Neuronal stem cell (in vitro differentiated cells): ENCODE data around the gene MAFB.
A peak's percentile ranks its signal among the peaks of the same experiment; 100 is the strongest.

ENCODE experiments used
- DNase-seq: peaks from one replicate; pipeline ENCODE4 v3.0.0-alpha.2; 2013; ENCODE audit warnings: low spot score
- H2AFZ ChIP-seq: one replicate; pipeline ENCODE4 v1.6.1; 2013; ENCODE audit warnings: mild to moderate bottlenecking, low read length, inconsistent platforms
- H2AK5ac ChIP-seq: 2 replicates; pipeline ENCODE4 v1.6.1; 2013; ENCODE audit warnings: low read depth, mild to moderate bottlenecking, inconsistent platforms, low read length, moderate library complexity, mixed read lengths
- H2BK120ac ChIP-seq: 2 replicates; pipeline ENCODE4 v1.6.1; 2013; ENCODE audit warnings: low read depth, mild to moderate bottlenecking, inconsistent platforms, low read length, moderate library complexity, mixed read lengths
- H2BK12ac ChIP-seq: one replicate; pipeline ENCODE4 v1.6.1; 2013; ENCODE audit warnings: low read length, inconsistent platforms
- H2BK15ac ChIP-seq: 2 replicates; pipeline ENCODE4 v1.6.1; 2013; ENCODE audit warnings: mild to moderate bottlenecking, low read length, inconsistent platforms, mixed read lengths
- H2BK5ac ChIP-seq: one replicate; pipeline ENCODE4 v1.6.1; 2013; ENCODE audit warnings: inconsistent platforms, mild to moderate bottlenecking, low read length, moderate library complexity
- H3K14ac ChIP-seq: one replicate; pipeline ENCODE4 v1.6.1; 2013; ENCODE audit warnings: low read length, inconsistent platforms
- H3K18ac ChIP-seq: 2 replicates; pipeline ENCODE4 v1.6.1; 2013; ENCODE audit warnings: low read length, inconsistent platforms
- H3K23ac ChIP-seq: 2 replicates; pipeline ENCODE4 v1.6.1; 2013; ENCODE audit warnings: low read depth, mild to moderate bottlenecking, mixed read lengths, low read length, inconsistent platforms; ENCODE audit not compliant: poor library complexity
- H3K27ac ChIP-seq: replicated peaks from 3 replicates; pipeline ENCODE4 v1.5.1; 2013; ENCODE audit warnings: low read length, inconsistent platforms
- H3K27me3 ChIP-seq, 3 experiments: 2 replicates each; pipeline ENCODE4 v1.6.1; 2013; ENCODE audit warnings: low read length in 3 of 3, mild to moderate bottlenecking in 2 of 3, inconsistent platforms in 1 of 3, low read depth in 1 of 3, mixed read lengths in 1 of 3, moderate library complexity in 1 of 3; ENCODE audit not compliant: control insufficient read depth in 3 of 3, insufficient read depth in 3 of 3
- H3K36me3 ChIP-seq, 2 donors: replicated peaks in 1 of 2; 2 replicates each; pipeline ENCODE4 v1.6.1; 2013; ENCODE audit warnings: low read length in 2 of 2; ENCODE audit not compliant: control insufficient read depth in 2 of 2, insufficient read depth in 2 of 2
- H3K4ac ChIP-seq: 2 replicates; pipeline ENCODE4 v1.6.1; 2013; ENCODE audit warnings: inconsistent platforms, mild to moderate bottlenecking, low read length, moderate library complexity
- H3K4me1 ChIP-seq, 2 donors: 1 replicate in 1 of 2; 2 replicates in 1 of 2; pipeline ENCODE4 v1.6.1; 2013; ENCODE audit warnings: low read length in 2 of 2, low read depth in 1 of 2; ENCODE audit not compliant: control insufficient read depth in 2 of 2, insufficient read depth in 1 of 2
- H3K4me2 ChIP-seq: one replicate; pipeline ENCODE4 v1.6.1; 2013; ENCODE audit warnings: mild to moderate bottlenecking, low read length, inconsistent platforms; ENCODE audit not compliant: insufficient read depth, poor library complexity, severe bottlenecking
- H3K4me3 ChIP-seq, 2 donors: 2 replicates each; pipeline ENCODE4 v1.5.1; 2013; ENCODE audit warnings: low read length in 2 of 2, mild to moderate bottlenecking in 2 of 2, inconsistent platforms in 1 of 2, moderate library complexity in 1 of 2
- H3K79me1 ChIP-seq: one replicate; pipeline ENCODE4 v1.6.1; 2013; ENCODE audit warnings: low read depth, mild to moderate bottlenecking, inconsistent platforms, low read length, moderate library complexity
- H3K9ac ChIP-seq: one replicate; pipeline ENCODE4 v1.6.1; 2013; ENCODE audit warnings: mild to moderate bottlenecking, low read depth, low read length, inconsistent platforms; ENCODE audit not compliant: poor library complexity
- H3K9me3 ChIP-seq, 2 donors: replicated peaks in 1 of 2; 2 replicates each; pipeline versions ENCODE3 to v1.6.1; 2013; ENCODE audit warnings: low read length in 2 of 2, mild to moderate bottlenecking in 2 of 2, inconsistent platforms in 1 of 2, low read depth in 1 of 2, mixed read lengths in 1 of 2, moderate library complexity in 1 of 2; ENCODE audit not compliant: control insufficient read depth in 2 of 2, insufficient read depth in 1 of 2
- H4K8ac ChIP-seq: one replicate; pipeline ENCODE4 v1.6.1; 2013; ENCODE audit warnings: low read depth, mild to moderate bottlenecking, inconsistent platforms, low read length, moderate library complexity
- H4K91ac ChIP-seq: one replicate; pipeline ENCODE4 v1.6.1; 2013; ENCODE audit warnings: low read length, low read depth, mild to moderate bottlenecking, inconsistent platforms; ENCODE audit not compliant: poor library complexity
- WGBS, 2 donors: extraction: QIAGEN DNeasy Blood & Tissue Kit; methylation state at CpG; one replicate each; pipeline ENCODE4 v1.1.7; 2013; ENCODE audit warnings: missing lambda C conversion rate in 2 of 2, mixed read lengths in 1 of 2; ENCODE audit not compliant: insufficient read length in 2 of 2, insufficient replicate concordance in 1 of 2; ENCODE audit errors: extremely low coverage in 2 of 2; 5-methylcytosine and 5-hydroxymethylcytosine counted together

The MAFB gene

DNA sequence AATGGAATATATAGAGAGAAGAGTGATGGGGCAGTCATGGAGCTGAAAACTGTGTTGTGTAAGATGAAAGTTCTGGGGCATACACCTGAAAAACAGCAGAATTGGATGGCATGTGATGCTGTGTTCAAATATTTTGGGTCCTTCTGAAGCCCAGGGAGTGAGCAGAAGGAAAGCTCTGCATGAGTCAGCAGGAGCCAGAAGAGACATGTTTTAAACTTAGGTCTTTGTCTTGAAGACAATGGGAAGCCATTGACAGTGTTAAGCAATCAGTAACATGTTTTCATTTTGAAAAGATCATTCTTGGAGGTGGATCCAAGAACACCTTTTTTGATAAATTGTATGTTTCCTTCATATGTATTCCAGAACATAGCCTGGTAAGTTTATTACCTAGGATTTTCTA is 38.9 kb upstream of the MAFB start:
- Histone ChIP-seq H2BK15ac (no peak overlapping the region), H3K4me3 (no peak overlapping the region), H2BK5ac (no peak overlapping the region), H3K4me2 (no peak overlapping the region), H3K9ac (no peak overlapping the region), H4K91ac (no peak overlapping the region), H2AK5ac (no peak overlapping the region), H3K9me3 (peaks cover 0 to 2% of the 10 kb centered on the region in 2 donors), H4K8ac (no peak overlapping the region), H3K18ac (no peak overlapping the region), H3K79me1 (no peaks in the 10 kb centered on the region), H3K27ac (no peak overlapping the region), H3K23ac (no peak overlapping the region), H3K4me1 (peaks cover 0 to 2% of the 10 kb centered on the region in 2 donors), H3K27me3 (no peaks in the 10 kb centered on the region), H3K4ac (no peak overlapping the region), H2BK12ac (no peak overlapping the region), H3K14ac (no peak overlapping the region), H2AFZ (no peak overlapping the region), H2BK120ac (no peak overlapping the region), H3K36me3 (no peaks in the 10 kb centered on the region)
- DNase-seq = no peak

DNA sequence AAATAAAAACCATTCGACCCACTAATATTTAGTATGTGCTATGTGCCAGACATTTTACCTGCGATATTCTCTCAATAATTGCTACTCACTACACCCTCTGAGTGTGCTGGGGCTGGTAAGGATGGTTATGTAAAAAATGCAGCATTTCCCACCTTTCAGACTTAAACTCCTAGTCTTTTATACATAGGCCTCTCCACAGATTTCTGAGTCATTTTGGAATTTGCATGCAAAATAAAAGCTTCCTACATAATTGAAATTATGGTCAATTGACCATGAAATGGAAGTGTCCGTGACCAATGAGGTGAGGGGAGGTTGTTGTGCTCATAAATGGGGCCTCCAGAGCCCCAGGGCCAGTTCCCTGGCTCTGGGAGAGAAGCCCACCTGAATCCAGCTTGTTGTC is 37.7 kb upstream of the MAFB start:
- no peaks in the 10 kb centered on the region for H3K27me3 ChIP-seq
- H3K4me1 ChIP-seq = peaks cover 0 to 2% of the 10 kb centered on the region in 2 donors
- no peak overlapping the region for H3K27ac ChIP-seq
- no peak overlapping the region for H2AK5ac ChIP-seq
- H3K79me1 ChIP-seq = no peaks in the 10 kb centered on the region
- no peak overlapping the region for H2AFZ ChIP-seq
- no peak for DNase-seq
- H2BK12ac ChIP-seq = no peak overlapping the region
- H4K91ac ChIP-seq = no peak overlapping the region
- H3K4me2 ChIP-seq = no peak overlapping the region
- no CpG with 5 or more reads among the region's 3 CpGs for WGBS, 2 donors
- no peak overlapping the region for H3K23ac ChIP-seq
- H2BK15ac ChIP-seq = no peak overlapping the region
- peaks cover 0 to 2% of the 10 kb centered on the region in 2 donors for H3K9me3 ChIP-seq
- no peak overlapping the region for H4K8ac ChIP-seq
- no peak overlapping the region for H2BK120ac ChIP-seq
- no peak overlapping the region for H3K4ac ChIP-seq
- H3K36me3 ChIP-seq = no peaks in the 10 kb centered on the region
- H3K9ac ChIP-seq = no peak overlapping the region
- no peak overlapping the region for H3K14ac ChIP-seq
- H3K18ac ChIP-seq = no peak overlapping the region
- no peak overlapping the region for H2BK5ac ChIP-seq
- H3K4me3 ChIP-seq = no peak overlapping the region

DNA sequence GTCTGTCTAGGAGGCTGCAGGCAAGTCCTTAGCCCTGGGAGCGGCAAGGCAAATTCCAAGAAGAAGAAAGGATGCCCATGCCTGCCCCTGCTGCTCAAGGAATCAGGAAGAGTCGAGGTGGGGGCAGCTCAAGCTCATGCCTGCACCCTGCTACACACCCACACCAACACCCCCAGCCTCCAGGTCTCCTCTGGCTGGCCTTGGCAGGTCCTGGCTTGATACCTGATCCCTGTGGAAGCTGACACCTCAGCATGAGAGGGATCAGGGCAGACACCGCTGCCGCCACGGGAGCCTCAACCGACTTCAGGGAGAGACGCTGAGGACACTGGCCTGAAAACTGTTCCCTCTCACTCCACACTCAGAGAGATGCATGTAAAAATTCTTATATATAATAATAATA is 35.5 kb upstream of the MAFB start:
- Histone ChIP-seq H3K27me3 (no peaks in the 10 kb centered on the region), H2BK12ac (no peak overlapping the region), H3K9ac (no peak overlapping the region), H3K36me3 (no peaks in the 10 kb centered on the region), H2BK15ac (no peak overlapping the region), H2AFZ (no peak overlapping the region), H4K91ac (no peak overlapping the region), H2BK120ac (no peak overlapping the region), H2BK5ac (no peak overlapping the region), H3K23ac (no peak overlapping the region), H3K27ac (no peak overlapping the region), H3K4me1 (peaks cover 0 to 2% of the 10 kb centered on the region in 2 donors), H3K79me1 (no peaks in the 10 kb centered on the region), H3K4ac (no peak overlapping the region), H3K14ac (no peak overlapping the region), H2AK5ac (no peak overlapping the region), H3K4me2 (no peak overlapping the region), H3K9me3 (peaks cover 0 to 2% of the 10 kb centered on the region in 2 donors), H3K4me3 (no peak overlapping the region), H4K8ac (no peak overlapping the region), H3K18ac (peak overlapping the region; percentile 5)
- no peak for DNase-seq
- no CpG with 5 or more reads among the region's 7 CpGs for WGBS, 2 donors

- WGBS, 2 donors = no CpG with 5 or more reads among the region's 1 CpG
- H4K8ac ChIP-seq = no peak overlapping the region
- H3K36me3 ChIP-seq = no peaks in the 10 kb centered on the region
- no peak overlapping the region for H2AFZ ChIP-seq
- H3K4me1 ChIP-seq = no peaks in the 10 kb centered on the region
- H2BK15ac ChIP-seq = no peak overlapping the region
- DNase-seq = no peak
- no peak overlapping the region for H2BK5ac ChIP-seq
- no peak overlapping the region for H2BK120ac ChIP-seq
- H3K9me3 ChIP-seq = peaks cover 0 to 2% of the 10 kb centered on the region in 2 donors
- H3K9ac ChIP-seq = no peak overlapping the region
- H3K23ac ChIP-seq = no peak overlapping the region
- H3K14ac ChIP-seq = no peak overlapping the region
- H3K18ac ChIP-seq = no peak overlapping the region
- no peak overlapping the region for H3K4me3 ChIP-seq
- no peaks in the 10 kb centered on the region for H3K79me1 ChIP-seq
- H2BK12ac ChIP-seq = no peak overlapping the region
- no peak overlapping the region for H3K4ac ChIP-seq
- H3K4me2 ChIP-seq = no peak overlapping the region
- no peak overlapping the region for H4K91ac ChIP-seq
- no peak overlapping the region for H2AK5ac ChIP-seq
- H3K27me3 ChIP-seq = peaks cover 0 to 7% (median 0%) of the 10 kb centered on the region in 3 experiments
- no peak overlapping the region for H3K27ac ChIP-seq
These were observed 31.8 kb upstream of the MAFB start for GRCh38 chr20:40720826-40721225.
